CD4-positive, CD25-positive, alpha-beta regulatory T cell (primary cell): ENCODE data around the gene VPS37C. TPM values are rescaled to one million over a fixed set of nuclear protein-coding genes. Genes with fewer than 3 reads are reported as not detected.
A peak's percentile ranks its signal among the peaks of the same experiment; 100 is the strongest.

ENCODE experiments used
- ATAC-seq, 2 donors: fragments of 150-1000 bp; cut with Tn5 transposase; one replicate each; pipeline ENCODE4 v1.10.0; 2021; ENCODE audit warnings: low read depth in 2 of 2, moderate number of reproducible peaks in 2 of 2, moderate library complexity in 1 of 2
- DNase-seq, 3 donors: peaks; one replicate each; pipeline versions ENCODE4 v3.0.0 to v3.0.0-alpha.2; 2012 to 2022; ENCODE audit warnings: mixed read lengths in 1 of 3
- H3K27ac ChIP-seq: one replicate; pipeline ENCODE4 v1.7.0; 2013; ENCODE audit warnings: mild to moderate bottlenecking, low read length; ENCODE audit not compliant: insufficient read depth, poor library complexity, severe bottlenecking
- H3K27me3 ChIP-seq: one replicate; pipeline ENCODE4 v1.7.0; 2013; ENCODE audit warnings: low read length; ENCODE audit not compliant: control insufficient read depth, insufficient read depth
- H3K36me3 ChIP-seq: one replicate; pipeline ENCODE4 v1.7.0; 2013; ENCODE audit warnings: mild to moderate bottlenecking, low read length, moderate library complexity; ENCODE audit not compliant: control insufficient read depth, insufficient read depth
- H3K4me1 ChIP-seq: 2 replicates; pipeline ENCODE4 v1.7.0; 2013; ENCODE audit warnings: mild to moderate bottlenecking, low read length; ENCODE audit not compliant: insufficient read depth, control insufficient read depth, poor library complexity, severe bottlenecking
- H3K4me3 ChIP-seq: one replicate; pipeline ENCODE4 v1.7.0; 2013; ENCODE audit warnings: low read depth, mild to moderate bottlenecking, low read length, moderate library complexity
- H3K9me3 ChIP-seq, 2 experiments: 1 replicate in 1 of 2; 2 replicates in 1 of 2; pipeline ENCODE4 v1.7.0; 2013; ENCODE audit warnings: low read length in 2 of 2, mild to moderate bottlenecking in 1 of 2, moderate library complexity in 1 of 2; ENCODE audit not compliant: control insufficient read depth in 2 of 2
- H3K27ac Mint-ChIP-seq, 3 donors: one replicate each; pipeline ENCODE4 v1.8.0; 2020 to 2022; ENCODE audit warnings: mild to moderate bottlenecking in 3 of 3, mixed read lengths in 3 of 3, moderate library complexity in 2 of 3
- H3K27me3 Mint-ChIP-seq: one replicate; pipeline ENCODE4 v1.8.0; 2022; ENCODE audit warnings: mild to moderate bottlenecking, mixed read lengths
- H3K36me3 Mint-ChIP-seq: one replicate; pipeline ENCODE4 v1.8.0; 2020; ENCODE audit warnings: mixed read lengths
- H3K4me1 Mint-ChIP-seq, 4 donors: one replicate each; pipeline ENCODE4 v1.8.0; 2020 to 2022; ENCODE audit warnings: mixed read lengths in 4 of 4, mild to moderate bottlenecking in 1 of 4
- H3K4me3 Mint-ChIP-seq, 4 donors: one replicate each; pipeline ENCODE4 v1.8.0; 2020 to 2022; ENCODE audit warnings: mild to moderate bottlenecking in 4 of 4, mixed read lengths in 4 of 4, moderate library complexity in 3 of 4
- H3K9me3 Mint-ChIP-seq, 7 donors: one replicate each; pipeline ENCODE4 v1.8.0; 2020 to 2022; ENCODE audit warnings: mixed read lengths in 7 of 7, mild to moderate bottlenecking in 3 of 7, moderate library complexity in 2 of 7
- polyA plus RNA-seq, 4 donors: library from polyadenylated mRNA; unstranded; fragments of 300-500 nt; fragmentation: Illumina TruSeq; gene quantifications; one replicate each; pipeline ENCODE4 v1.2.3, GENCODE V29; 2021
- total RNA-seq: library from RNA; stranded (reverse); gene quantifications from one replicate; pipeline ENCODE4 v1.2.3, GENCODE V29; 2022

VPS37C gene
- total and polyA plus RNA-seq, 5 donors from 2014 or later = 0.30 to 2.8 (median 0.65) TPM

DNA sequence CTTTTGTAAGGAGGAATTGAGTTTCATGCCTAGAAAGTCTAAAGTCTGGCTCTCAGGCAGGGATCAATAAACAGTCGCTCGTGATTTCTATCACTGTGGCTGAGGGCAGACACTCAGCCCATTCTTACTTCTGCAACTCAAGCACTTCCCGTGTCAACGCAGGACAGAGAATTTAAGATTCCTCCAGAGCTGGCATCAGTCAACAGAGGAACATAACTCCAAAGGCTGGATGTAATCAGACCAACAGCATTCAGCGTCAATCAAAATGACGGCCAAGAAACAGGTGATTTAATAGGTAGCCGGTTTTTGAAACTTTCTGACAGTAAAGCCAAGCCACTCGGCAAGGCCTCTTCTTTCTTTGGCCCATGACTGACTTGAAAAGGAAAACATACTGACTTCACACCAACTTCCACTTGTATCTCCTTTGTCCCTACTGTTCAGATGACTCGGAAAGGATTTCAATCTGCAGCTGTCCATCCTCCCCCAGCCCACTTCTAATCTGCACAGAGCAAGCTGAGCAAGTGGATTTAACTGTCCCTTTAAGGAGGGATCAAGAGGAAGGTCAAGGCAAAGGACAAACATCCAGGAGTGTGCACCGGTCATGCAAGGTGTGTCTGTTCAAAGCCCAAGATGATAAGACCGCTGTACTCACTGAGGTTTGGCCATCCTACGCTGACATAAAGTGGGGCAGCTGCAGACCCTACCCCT is 9.5 kb downstream of the VPS37C start:
- Mint-ChIP-seq H3K27me3 (no peaks in the 10 kb centered on the region), H3K27ac (peak overlapping the region in 1 of 3 donors; percentile 38), H3K36me3 (peaks cover 19% of the 10 kb centered on the region), H3K4me3 (no peak overlapping the region), H3K9me3 (peaks cover 0 to 22% (median 5%) of the 10 kb centered on the region in 7 donors), H3K4me1 (peaks cover 4 to 19% (median 8%) of the 10 kb centered on the region in 4 donors)
- Histone ChIP-seq H3K4me3 (no peak overlapping the region), H3K27ac (no peak overlapping the region), H3K4me1 (no peaks in the 10 kb centered on the region), H3K36me3 (peaks cover 2% of the 10 kb centered on the region), H3K9me3 (peaks cover 0 to 16% of the 10 kb centered on the region in 2 experiments), H3K27me3 (no peaks in the 10 kb centered on the region)
- no peak for ATAC-seq
- no peak for DNase-seq

DNA sequence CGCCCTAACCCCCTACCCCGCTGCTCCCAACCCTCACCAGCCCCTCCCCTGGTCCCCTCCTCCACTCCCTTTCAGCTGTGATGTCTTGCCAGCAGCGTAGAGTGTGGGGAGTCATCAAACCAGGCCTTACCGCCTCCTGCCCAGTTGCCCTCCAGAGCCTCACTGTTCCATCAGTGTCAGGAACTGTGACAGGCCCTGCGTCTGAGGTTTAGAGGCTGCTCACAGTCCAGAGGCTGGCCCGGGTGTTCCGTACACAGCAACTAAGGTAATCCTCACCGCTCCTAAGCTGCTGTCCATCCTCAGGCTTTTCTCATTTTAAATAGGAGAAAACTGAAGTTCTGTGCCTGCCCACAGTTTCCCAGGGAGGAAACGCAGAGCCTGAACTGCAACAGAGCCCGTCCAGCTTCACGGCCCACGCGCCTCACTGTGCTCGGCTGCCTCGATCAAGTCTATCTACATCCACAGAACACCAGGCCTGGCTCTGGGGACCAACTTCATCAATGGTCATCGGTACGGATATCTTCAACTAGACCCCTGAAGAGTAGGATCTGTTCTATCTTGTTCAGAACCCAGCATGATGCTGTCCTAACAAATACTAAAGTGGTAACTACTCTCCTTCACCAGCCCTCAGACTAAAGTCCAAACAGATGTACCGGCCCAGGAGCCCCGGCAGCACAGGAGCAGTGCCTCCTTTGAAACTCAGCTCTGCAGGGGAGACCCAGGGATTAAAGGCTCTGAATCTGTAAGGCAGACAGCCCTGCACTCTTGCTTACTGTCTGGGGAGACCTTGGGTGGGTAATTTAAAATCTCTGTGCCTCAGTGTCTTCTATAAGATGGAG is 10.3 kb downstream of the VPS37C start:
- no peak overlapping the region for H3K27ac Mint-ChIP-seq
- H3K4me3 Mint-ChIP-seq = no peak overlapping the region

DNA sequence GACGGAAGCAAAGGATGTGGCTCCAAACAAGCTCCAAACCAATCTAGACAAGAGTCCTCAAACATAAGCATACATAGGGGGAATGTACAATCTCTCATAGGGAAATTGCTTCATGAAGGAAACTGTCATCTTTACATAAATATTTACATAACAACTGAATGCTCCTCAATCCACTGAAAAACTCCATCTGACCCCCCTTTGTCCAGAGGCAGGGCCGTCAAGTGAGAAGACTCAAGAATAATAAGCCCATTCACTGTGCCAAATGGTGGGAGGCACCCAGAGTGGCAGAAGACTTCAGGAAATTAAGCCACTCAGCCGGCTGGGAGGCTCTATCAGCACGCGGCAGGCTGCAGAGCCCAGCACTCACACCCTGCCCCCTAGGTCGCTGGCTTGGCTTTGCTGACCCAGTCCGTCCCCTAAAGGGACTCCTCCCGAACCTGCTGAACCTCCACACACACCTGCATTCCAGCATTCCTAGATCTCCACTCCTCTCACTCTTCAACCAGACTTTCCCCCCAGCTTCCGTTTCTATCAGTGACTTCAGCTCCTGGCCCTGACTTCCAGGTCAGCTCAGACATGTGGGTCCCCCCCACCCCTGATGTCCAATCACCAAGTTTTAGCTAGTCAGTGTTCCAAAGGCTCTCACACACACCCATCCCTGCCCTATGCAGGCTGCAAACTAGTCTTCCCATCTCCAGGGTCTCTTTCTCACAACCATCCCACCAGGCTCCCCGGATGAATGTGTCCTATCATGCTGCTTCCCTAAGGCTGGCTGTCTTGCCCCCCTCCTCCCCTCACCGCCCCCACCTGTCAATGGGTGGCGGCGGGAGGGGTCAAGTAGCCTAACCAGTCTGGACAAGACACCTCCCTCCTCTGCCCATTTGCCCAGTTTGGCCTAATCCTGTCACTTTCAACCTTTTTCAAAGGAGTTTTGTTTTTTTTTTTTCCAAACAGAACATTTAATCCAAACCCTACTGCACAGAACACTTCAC is 11.3 kb downstream of the VPS37C start:
- Mint-ChIP-seq H3K9me3 (peaks cover 0 to 11% (median 3%) of the 10 kb centered on the region in 7 donors), H3K36me3 (peaks cover 8% of the 10 kb centered on the region), H3K27me3 (no peaks in the 10 kb centered on the region), H3K4me3 (no peak overlapping the region), H3K27ac (no peak overlapping the region), H3K4me1 (peaks cover 0 to 10% (median 10%) of the 10 kb centered on the region in 4 donors)
- Histone ChIP-seq H3K27me3 (no peaks in the 10 kb centered on the region), H3K4me3 (no peak overlapping the region), H3K36me3 (peaks cover 2% of the 10 kb centered on the region), H3K27ac (no peak overlapping the region), H3K9me3 (peaks cover 0 to 11% of the 10 kb centered on the region in 2 experiments), H3K4me1 (no peaks in the 10 kb centered on the region)
- no peak for DNase-seq
- ATAC-seq = no peak

More for the DNA sequence above, 10.3 kb downstream of the VPS37C start:
- Mint-ChIP-seq H3K4me1 (peaks cover 4 to 15% (median 10%) of the 10 kb centered on the region in 4 donors), H3K9me3 (peaks cover 0 to 21% (median 3%) of the 10 kb centered on the region in 7 donors), H3K27me3 (no peaks in the 10 kb centered on the region), H3K36me3 (peaks cover 16% of the 10 kb centered on the region)
- Histone ChIP-seq H3K27me3 (no peaks in the 10 kb centered on the region), H3K36me3 (peaks cover 2% of the 10 kb centered on the region), H3K4me1 (no peaks in the 10 kb centered on the region), H3K4me3 (no peak overlapping the region), H3K27ac (no peak overlapping the region), H3K9me3 (peaks cover 0 to 16% of the 10 kb centered on the region in 2 experiments)
- no peak for ATAC-seq
- no peak for DNase-seq

DNA sequence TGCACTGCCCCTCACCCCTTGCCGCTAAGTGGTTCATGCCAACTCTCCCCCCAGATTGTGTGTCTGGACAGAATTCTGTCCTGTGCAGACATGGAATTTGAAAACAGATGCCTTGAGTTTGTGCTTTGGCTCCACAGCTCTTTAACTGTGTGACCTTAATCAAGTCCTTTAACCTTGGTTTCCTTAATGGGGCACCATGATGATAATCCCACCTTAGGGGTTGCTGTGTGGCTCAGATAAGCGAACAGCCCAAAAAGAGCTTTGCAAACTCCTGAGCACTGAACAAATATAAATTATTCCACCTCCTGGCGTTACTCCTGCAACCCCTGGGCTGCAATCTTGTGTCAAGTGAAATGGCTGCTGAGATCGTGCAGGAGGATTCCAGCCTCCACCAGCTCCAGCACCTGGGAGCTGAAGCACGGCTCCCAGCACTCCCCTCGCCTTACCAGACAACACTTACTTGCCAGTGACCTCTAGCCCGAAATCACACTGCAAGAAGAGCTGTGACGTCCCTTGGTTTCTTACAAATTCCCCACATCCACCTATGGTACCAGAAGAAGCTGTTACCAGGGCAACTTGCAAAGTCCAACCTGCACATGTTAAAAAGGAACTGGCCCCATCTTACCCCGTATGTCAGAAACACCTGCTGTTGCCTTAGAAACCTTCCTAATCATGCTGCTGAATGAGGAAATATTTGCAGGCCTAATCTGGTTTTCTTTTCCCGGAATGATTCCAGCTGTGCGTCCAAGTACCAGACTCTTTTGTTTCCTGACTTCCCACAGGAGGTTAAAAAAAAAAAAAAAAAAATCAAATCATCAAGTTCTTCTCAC is 13.2 kb downstream of the VPS37C start:
- Histone ChIP-seq H3K4me1 (no peaks in the 10 kb centered on the region), H3K9me3 (no peaks in the 10 kb centered on the region), H3K4me3 (no peak overlapping the region), H3K36me3 (no peaks in the 10 kb centered on the region), H3K27me3 (no peaks in the 10 kb centered on the region), H3K27ac (no peak overlapping the region)
- no peaks in the 10 kb centered on the region for H3K36me3 Mint-ChIP-seq
- DNase-seq = no peak
- no peaks in the 10 kb centered on the region for H3K27me3 Mint-ChIP-seq
- no peak for ATAC-seq
- H3K27ac Mint-ChIP-seq = no peak overlapping the region
- no peaks in the 10 kb centered on the region for H3K9me3 Mint-ChIP-seq
- H3K4me1 Mint-ChIP-seq = peaks cover 0 to 12% (median 7%) of the 10 kb centered on the region in 4 donors
- peak overlapping the region in 1 of 4 donors; percentile 47 for H3K4me3 Mint-ChIP-seq

DNA sequence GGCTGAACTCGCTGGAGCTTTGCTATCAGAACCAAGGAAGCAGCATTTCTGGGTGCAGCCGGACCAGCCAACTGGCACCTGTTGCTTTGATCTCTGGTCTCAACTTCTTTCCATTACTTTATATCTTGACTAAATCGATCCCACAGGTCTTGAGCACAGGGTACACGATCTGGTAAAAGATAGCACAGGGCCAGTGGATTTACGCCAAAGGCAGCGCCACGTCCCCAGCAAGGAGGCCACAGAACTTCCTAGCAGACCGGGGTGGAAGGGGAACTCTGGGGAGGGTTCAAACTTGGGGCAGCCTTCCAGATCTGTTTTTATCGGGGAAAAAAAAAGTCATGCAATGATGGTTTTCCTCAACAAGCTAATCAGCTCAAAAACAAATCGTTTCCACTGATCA is 14.0 kb downstream of the VPS37C start:
- Mint-ChIP-seq H3K36me3 (no peaks in the 10 kb centered on the region), H3K27me3 (no peaks in the 10 kb centered on the region), H3K9me3 (no peaks in the 10 kb centered on the region), H3K4me1 (peaks cover 0 to 10% (median 3%) of the 10 kb centered on the region in 4 donors), H3K27ac (no peak overlapping the region), H3K4me3 (no peak overlapping the region)
- H3K27ac ChIP-seq = no peak overlapping the region
- DNase-seq (no peak), ATAC-seq (no peak)
- no peaks in the 10 kb centered on the region for H3K9me3 ChIP-seq
- no peak overlapping the region for H3K4me3 ChIP-seq
- no peaks in the 10 kb centered on the region for H3K36me3 ChIP-seq
- H3K27me3 ChIP-seq = no peaks in the 10 kb centered on the region
- H3K4me1 ChIP-seq = no peaks in the 10 kb centered on the region

DNA sequence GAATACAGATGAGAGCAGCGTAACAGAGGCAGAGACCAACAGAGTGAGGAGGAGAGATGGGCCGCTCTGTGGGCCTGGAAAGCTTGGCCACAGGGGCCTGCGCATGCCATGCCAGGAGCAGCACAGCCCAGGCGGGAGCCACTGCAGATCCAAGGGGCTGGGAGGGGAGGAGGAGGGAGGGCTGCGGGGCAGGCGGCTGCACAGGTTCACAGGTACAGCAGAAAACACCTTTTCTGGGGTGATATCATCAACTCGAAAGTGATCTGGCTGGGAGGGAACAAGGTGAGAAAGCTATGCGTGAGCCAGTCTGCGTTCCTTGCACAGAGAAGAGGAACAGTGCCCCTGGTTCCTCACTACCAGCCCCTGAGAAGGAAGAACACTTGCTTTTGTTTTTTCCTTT is 14.8 kb downstream of the VPS37C start:
- H3K27ac Mint-ChIP-seq = peak overlapping the region in 2 of 3 donors; percentile 73 to 77
- H3K9me3 ChIP-seq = no peaks in the 10 kb centered on the region
- no peak for ATAC-seq
- no peaks in the 10 kb centered on the region for H3K9me3 Mint-ChIP-seq
- H3K4me1 Mint-ChIP-seq = peaks cover 0 to 11% (median 4%) of the 10 kb centered on the region in 4 donors
- no peaks in the 10 kb centered on the region for H3K27me3 ChIP-seq
- H3K4me3 Mint-ChIP-seq = no peak overlapping the region
- H3K36me3 ChIP-seq = no peaks in the 10 kb centered on the region
- H3K36me3 Mint-ChIP-seq = no peaks in the 10 kb centered on the region
- no peak for DNase-seq
- no peaks in the 10 kb centered on the region for H3K27me3 Mint-ChIP-seq
- H3K27ac ChIP-seq = no peak overlapping the region
- no peak overlapping the region for H3K4me3 ChIP-seq
- no peaks in the 10 kb centered on the region for H3K4me1 ChIP-seq
